GM12878 (cell line): Measurements from ENCODE around the gene TECPR1. TPM values are rescaled to one million over a fixed set of nuclear protein-coding genes. Genes with fewer than 3 reads are reported as not detected.

ENCODE experiments used
- ATAC-seq: fragments of 200-7000 bp; cut with Tn5 transposase; 3 replicates; pipeline ENCODE4 v1.9.1; 2020; ENCODE audit warnings: mild to moderate bottlenecking, moderate library complexity
- BruUV-seq: library from RNA; stranded (reverse); fragments of 400-500 nt; replicated peaks from 2 replicates; lab custom pipeline; 2021; lab: Mats Ljungman, UMichigan
- CTCF ChIA-PET: fragments of 300-600 bp; sonication (Branson Sonifier 250); formaldehyde crosslinking; extraction: SDS; loops from one replicate; lab custom pipeline; 2021; ENCODE audit warnings: inconsistent platforms; lab: Yijun Ruan, JAX
- POLR2A ChIA-PET: fragments of 350-600 bp; formaldehyde crosslinking; extraction: SDS; loops from one replicate; lab custom pipeline; 2021; ENCODE audit warnings: inconsistent platforms; lab: Charles Lee
- RAD21 ChIA-PET: fragments of 300-600 bp; sonication (Branson Sonifier 250); formaldehyde crosslinking; loops from one replicate; lab custom pipeline; 2023; ENCODE audit warnings: antibody characterized with exemption; ENCODE audit not compliant: unreplicated experiment; lab: Charles Lee
- SMC1A ChIA-PET: fragments of 300-600 bp; sonication (Branson Sonifier 250); formaldehyde crosslinking; loops from one replicate; lab custom pipeline; 2023; ENCODE audit not compliant: unreplicated experiment, uncharacterized antibody; lab: Charles Lee
- DNase-seq: peaks from one replicate; pipeline ENCODE4 v3.0.0-alpha.2; 2011; ENCODE audit warnings: low read depth, low spot score
- FAIRE-seq: peaks from 3 replicates; lab custom pipeline; 2011; peaks lifted over from hg19 to GRCh38; lab: Jason Lieb, UNC
- H2AFZ ChIP-seq: 2 replicates; pipeline ENCODE4 v1.6.0; 2011; ENCODE audit warnings: low read depth, low read length, control low read depth; ENCODE audit not compliant: control insufficient read depth
- H3K27ac ChIP-seq: 2 replicates; pipeline ENCODE4 v1.5.1; 2011; ENCODE audit warnings: control low read depth; ENCODE audit not compliant: control insufficient read depth, insufficient read depth
- H3K27me3 ChIP-seq, 2 experiments: replicated peaks in 1 of 2; 2 replicates each; pipeline versions ENCODE4 v1.6.0 to v1.6.1; 2011; ENCODE audit warnings: low read length in 1 of 2; ENCODE audit not compliant: control insufficient read depth in 2 of 2, insufficient read depth in 2 of 2
- H3K36me3 ChIP-seq, 2 experiments: 2 replicates each; pipeline ENCODE4 v1.5.1; 2011; ENCODE audit warnings: low read length in 1 of 2; ENCODE audit not compliant: control insufficient read depth in 2 of 2, insufficient read depth in 2 of 2
- H3K4me1 ChIP-seq: 2 replicates; pipeline ENCODE4 v1.6.1; 2011; ENCODE audit warnings: mild to moderate bottlenecking, low read length, moderate library complexity, mixed read lengths; ENCODE audit not compliant: control insufficient read depth, insufficient read depth
- H3K4me2 ChIP-seq: 2 replicates; pipeline ENCODE4 v1.6.0; 2011; ENCODE audit warnings: control low read depth; ENCODE audit not compliant: control insufficient read depth, insufficient read depth
- H3K4me3 ChIP-seq: fragments of 200-600 bp; sonication (generic); 2 replicates; pipeline ENCODE4 v1.5.1; 2016
- H3K79me2 ChIP-seq: 2 replicates; pipeline ENCODE4 v1.6.0; 2011; ENCODE audit warnings: low read length; ENCODE audit not compliant: control insufficient read depth, insufficient read depth
- H3K9ac ChIP-seq: 2 replicates; pipeline ENCODE4 v1.8.0; 2011; ENCODE audit warnings: low read length, control low read depth, mixed read lengths; ENCODE audit not compliant: control insufficient read depth, insufficient read depth
- H3K9me3 ChIP-seq: replicated peaks from 3 replicates; pipeline ENCODE4 v1.5.1; 2011; ENCODE audit warnings: mild to moderate bottlenecking, low read length; ENCODE audit not compliant: control insufficient read depth, insufficient read depth
- H4K20me1 ChIP-seq: 2 replicates; pipeline ENCODE4 v1.6.0; 2011; ENCODE audit not compliant: control insufficient read depth, insufficient read depth
- BCLAF1 ChIP-seq: fragments of 450-650 bp; IDR thresholded peaks from 2 replicates; pipeline ENCODE4 v1.6.1; 2017; ENCODE audit warnings: antibody characterized with exemption, mild to moderate bottlenecking, moderate library complexity
- KAT2A ChIP-seq: conservative IDR thresholded peaks from 2 replicates; pipeline ENCODE4 v1.6.1; 2011; ENCODE audit warnings: low read depth, low read length; ENCODE audit not compliant: control insufficient read depth
- NR2C2 ChIP-seq: IDR thresholded peaks from 2 replicates; pipeline ENCODE4 v1.6.1; 2011; ENCODE audit warnings: borderline replicate concordance, low read depth; ENCODE audit not compliant: control insufficient read depth, insufficient read length
- NR2F1 ChIP-seq: fragments of 450-650 bp; conservative IDR thresholded peaks from 2 replicates; pipeline ENCODE4 v1.6.1; 2017; ENCODE audit warnings: mild to moderate bottlenecking
- NRF1 ChIP-seq: conservative IDR thresholded peaks from 2 replicates; pipeline ENCODE4 v1.6.1; 2011; ENCODE audit warnings: mild to moderate bottlenecking, low read depth, low read length, improper control_type of control experiment
- PBX3 ChIP-seq: IDR thresholded peaks from 2 replicates; pipeline ENCODE4 v1.6.1; 2011; ENCODE audit warnings: mild to moderate bottlenecking, low read depth, low read length, moderate library complexity; ENCODE audit not compliant: insufficient replicate concordance
- POLR2AphosphoS2 ChIP-seq: IDR thresholded peaks from 2 replicates; pipeline ENCODE4 v1.6.1; 2011; ENCODE audit warnings: low read depth, mild to moderate bottlenecking, low read length, improper control_type of control experiment, moderate library complexity
- POLR2AphosphoS5 ChIP-seq: IDR thresholded peaks from 2 replicates; pipeline ENCODE4 v1.6.1; 2011; ENCODE audit warnings: mild to moderate bottlenecking, low read length, inconsistent platforms
- RELB ChIP-seq: fragments of 450-650 bp; IDR thresholded peaks from 2 replicates; pipeline ENCODE4 v1.6.1; 2017; ENCODE audit warnings: low read depth, mild to moderate bottlenecking, moderate library complexity
- SREBF1 ChIP-seq: IDR thresholded peaks from 2 replicates; pipeline ENCODE4 v1.6.1; 2012; ENCODE audit warnings: mild to moderate bottlenecking, low read length
- ZBTB40 ChIP-seq: fragments of 450-650 bp; IDR thresholded peaks from 2 replicates; pipeline ENCODE4 v1.6.1; 2016; ENCODE audit warnings: mild to moderate bottlenecking, moderate library complexity, borderline replicate concordance
- ZZZ3 ChIP-seq: IDR thresholded peaks from 2 replicates; pipeline ENCODE4 v1.6.1; 2011; ENCODE audit warnings: low read depth; ENCODE audit not compliant: control insufficient read depth, insufficient read length
- WGBS: methylation state at CpG from one replicate; pipeline ENCODE4 v1.1.6; 2016; ENCODE audit warnings: low lambda C conversion rate; ENCODE audit not compliant: insufficient replicate concordance, insufficient coverage; ENCODE audit errors: missing lambda C conversion rate; 5-methylcytosine and 5-hydroxymethylcytosine counted together
- in situ Hi-C: fragments of 300-500 bp; cut with MboI; formaldehyde crosslinking; loops from 9 replicates; pipeline ENCODE4 v1.14.3; 2018; ENCODE audit warnings: mixed read lengths
- intact Hi-C: fragments of 100-400 bp; cut with micrococcal nuclease; formaldehyde crosslinking; loops from one replicate; pipeline ENCODE4 v1.14.2; 2022; ENCODE audit not compliant: unreplicated experiment
- polyA plus RNA-seq, 11 experiments: library from polyadenylated mRNA; depleted of rRNA in 4 of 11; unstranded in 6 of 11; stranded (reverse) in 5 of 11; fragments of >200 nt; fragmentation: Nextera tagmentation in 4 of 11; fragmentation: Illumina TruSeq in 1 of 11; extraction: Ambion mirVana in 4 of 11; extraction: Trizol in 1 of 11; gene quantifications; 1 replicate in 1 of 11; 2 replicates in 10 of 11; pipeline versions ENCODE4 v1.2.1 to v1.2.3, GENCODE V29; 2011 to 2016; ENCODE audit warnings: inconsistent platforms in 2 of 11, missing spikeins in 2 of 11, low read depth in 1 of 11
- total RNA-seq, 4 experiments: library from RNA; depleted of rRNA in 3 of 4; stranded (reverse); fragments of >200 nt in 3 of 4; fragmentation: Illumina TruSeq in 1 of 4; extraction: Trizol in 1 of 4; gene quantifications; 2 replicates each; pipeline versions ENCODE4 v1.2.1 to v1.2.3, GENCODE V29; 2013 to 2021

Gene TECPR1
- total and polyA plus RNA-seq, 10 of the 15 experiments (the other 5 are each of a cell fraction or from before 2014, with no cell fraction given), result 0.26 to 16.8 (median 4.2) TPM

GRCh38 chr7:98215561-98216495 is 36.2 kb downstream of the TECPR1 start:
- no peak overlapping the region for H3K27ac ChIP-seq
- H3K36me3 ChIP-seq, result no peaks in the 10 kb centered on the region
- H3K79me2 ChIP-seq, result no peaks in the 10 kb centered on the region
- SMC1A ChIA-PET, result no interaction called here
- no peak overlapping the region for H2AFZ ChIP-seq
- H3K4me2 ChIP-seq, result no peak overlapping the region
- POLR2A ChIA-PET, result no interaction called here
- ATAC-seq (no peak), FAIRE-seq (no peak), DNase-seq (no peak)
- H4K20me1 ChIP-seq, result no peaks in the 10 kb centered on the region
- H3K4me1 ChIP-seq, result peaks cover 24% of the 10 kb centered on the region
- no peak overlapping the region for H3K4me3 ChIP-seq
- in situ Hi-C loops (no loop called here), intact Hi-C loops (no loop called here)
- BruUV-seq, result TSS peak; percentile 77
- H3K9ac ChIP-seq, result no peak overlapping the region
- no peaks in the 10 kb centered on the region for H3K9me3 ChIP-seq
- CTCF ChIA-PET, result no interaction called here
- no peaks in the 10 kb centered on the region for H3K27me3 ChIP-seq
- RAD21 ChIA-PET, result no interaction called here
- 95% methylated on average over 32 of the region's 32 CpGs for WGBS
- TF ChIP-seq NR2C2 (no peak), PBX3 (no peak), RELB (no peak), NR2F1 (no peak), KAT2A (no peak), ZZZ3 (no peak), BCLAF1 (no peak), POLR2AphosphoS2 (no peak), NRF1 (no peak), POLR2AphosphoS5 (no peak), SREBF1 (no peak), ZBTB40 (no peak)
